Measurements from ENCODE around the gene NBAS. TPM values are rescaled to one million over a fixed set of nuclear protein-coding genes. Genes with fewer than 3 reads are reported as not detected.

Gene NBAS
- total and polyA plus RNA-seq, 10 of the 15 experiments (the other 5 are each of a cell fraction or from before 2014, with no cell fraction given) = 4.3 to 32.7 (median 20.8) TPM

GRCh38 chr2:15168116-15168515, 393.0 kb downstream of the NBAS start:
- no peaks in the 10 kb centered on the region for H3K79me2 ChIP-seq (ENCODE audit: control insufficient read depth, insufficient read depth, low read length)
- H3K9ac ChIP-seq (ENCODE audit: control insufficient read depth, insufficient read depth, low read length) = no peak overlapping the region
- RAD21 ChIA-PET (ENCODE audit: unreplicated experiment) = no interaction called here
- H3K27me3 ChIP-seq (replicated peaks in 1 of 2; ENCODE audit: control insufficient read depth in 2 of 2, insufficient read depth in 2 of 2, low read length in 1 of 2) = no peaks in the 10 kb centered on the region
- DNase-seq (ENCODE audit: low read depth, low spot score) (no peak), ATAC-seq (no peak), FAIRE-seq (no peak)
- no peak overlapping the region for H3K27ac ChIP-seq (ENCODE audit: control insufficient read depth, insufficient read depth)
- H3K9me3 ChIP-seq (replicated peaks; ENCODE audit: control insufficient read depth, insufficient read depth, low read length) = no peaks in the 10 kb centered on the region
- BruUV-seq (replicated peaks) = no TSS peak
- SMC1A ChIA-PET (ENCODE audit: uncharacterized antibody, unreplicated experiment) = no interaction called here
- H4K20me1 ChIP-seq (ENCODE audit: control insufficient read depth, insufficient read depth) = no peaks in the 10 kb centered on the region
- intact Hi-C loops (cut with micrococcal nuclease; ENCODE audit: unreplicated experiment) = no loop called here
- POLR2A ChIA-PET = no interaction called here
- 97% methylated on average over 6 of the region's 6 CpGs for WGBS (ENCODE audit: insufficient coverage, insufficient replicate concordance, low lambda C conversion rate, missing lambda C conversion rate)
- no peak overlapping the region for H2AFZ ChIP-seq (ENCODE audit: control insufficient read depth, low read depth, low read length)
- no peak overlapping the region for H3K4me3 ChIP-seq
- H3K4me1 ChIP-seq (ENCODE audit: control insufficient read depth, insufficient read depth, low read length) = no peaks in the 10 kb centered on the region
- in situ Hi-C loops (cut with MboI) = no loop called here
- H3K4me2 ChIP-seq (ENCODE audit: control insufficient read depth, insufficient read depth) = no peak overlapping the region
- CTCF ChIA-PET = no interaction called here
- H3K36me3 ChIP-seq (ENCODE audit: control insufficient read depth in 2 of 2, insufficient read depth in 2 of 2, low read length in 1 of 2) = peaks cover 0 to 2% of the 10 kb centered on the region in 2 experiments; a peak in 1 of 4 replicates
- TF ChIP-seq MYB (IDR thresholded peaks at IDR 0.05; ENCODE audit: borderline replicate concordance, low read depth, low read length) = no peak
- TF ChIP-seq TBL1XR1 (IDR thresholded peaks at IDR 0.05; ENCODE audit: low read depth, low read length) = no peak
- TF ChIP-seq, protein P1, sequence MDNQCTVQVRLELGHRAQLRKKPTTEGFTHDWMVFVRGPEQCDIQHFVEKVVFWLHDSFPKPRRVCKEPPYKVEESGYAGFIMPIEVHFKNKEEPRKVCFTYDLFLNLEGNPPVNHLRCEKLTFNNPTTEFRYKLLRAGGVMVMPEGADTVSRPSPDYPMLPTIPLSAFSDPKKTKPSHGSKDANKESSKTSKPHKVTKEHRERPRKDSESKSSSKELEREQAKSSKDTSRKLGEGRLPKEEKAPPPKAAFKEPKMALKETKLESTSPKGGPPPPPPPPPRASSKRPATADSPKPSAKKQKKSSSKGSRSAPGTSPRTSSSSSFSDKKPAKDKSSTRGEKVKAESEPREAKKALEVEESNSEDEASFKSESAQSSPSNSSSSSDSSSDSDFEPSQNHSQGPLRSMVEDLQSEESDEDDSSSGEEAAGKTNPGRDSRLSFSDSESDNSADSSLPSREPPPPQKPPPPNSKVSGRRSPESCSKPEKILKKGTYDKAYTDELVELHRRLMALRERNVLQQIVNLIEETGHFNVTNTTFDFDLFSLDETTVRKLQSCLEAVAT (IDR thresholded peaks at IDR 0.05) = no peak
- TF ChIP-seq GABPA (IDR thresholded peaks at IDR 0.05; ENCODE audit: low read depth) = no peak
- no peak for TF ChIP-seq FOXM1 (IDR thresholded peaks at IDR 0.05; ENCODE audit: low read depth, low read length)
- TF ChIP-seq, protein P2, sequence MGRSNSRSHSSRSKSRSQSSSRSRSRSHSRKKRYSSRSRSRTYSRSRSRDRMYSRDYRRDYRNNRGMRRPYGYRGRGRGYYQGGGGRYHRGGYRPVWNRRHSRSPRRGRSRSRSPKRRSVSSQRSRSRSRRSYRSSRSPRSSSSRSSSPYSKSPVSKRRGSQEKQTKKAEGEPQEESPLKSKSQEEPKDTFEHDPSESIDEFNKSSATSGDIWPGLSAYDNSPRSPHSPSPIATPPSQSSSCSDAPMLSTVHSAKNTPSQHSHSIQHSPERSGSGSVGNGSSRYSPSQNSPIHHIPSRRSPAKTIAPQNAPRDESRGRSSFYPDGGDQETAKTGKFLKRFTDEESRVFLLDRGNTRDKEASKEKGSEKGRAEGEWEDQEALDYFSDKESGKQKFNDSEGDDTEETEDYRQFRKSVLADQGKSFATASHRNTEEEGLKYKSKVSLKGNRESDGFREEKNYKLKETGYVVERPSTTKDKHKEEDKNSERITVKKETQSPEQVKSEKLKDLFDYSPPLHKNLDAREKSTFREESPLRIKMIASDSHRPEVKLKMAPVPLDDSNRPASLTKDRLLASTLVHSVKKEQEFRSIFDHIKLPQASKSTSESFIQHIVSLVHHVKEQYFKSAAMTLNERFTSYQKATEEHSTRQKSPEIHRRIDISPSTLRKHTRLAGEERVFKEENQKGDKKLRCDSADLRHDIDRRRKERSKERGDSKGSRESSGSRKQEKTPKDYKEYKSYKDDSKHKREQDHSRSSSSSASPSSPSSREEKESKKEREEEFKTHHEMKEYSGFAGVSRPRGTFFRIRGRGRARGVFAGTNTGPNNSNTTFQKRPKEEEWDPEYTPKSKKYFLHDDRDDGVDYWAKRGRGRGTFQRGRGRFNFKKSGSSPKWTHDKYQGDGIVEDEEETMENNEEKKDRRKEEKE (IDR thresholded peaks at IDR 0.05) = no peak
- TF ChIP-seq MXI1 (IDR thresholded peaks at IDR 0.05; ENCODE audit: low read depth, low read length) = no peak
- TF ChIP-seq CREB1 (IDR thresholded peaks at IDR 0.05; ENCODE audit: low read depth) = no peak
- TF ChIP-seq CEBPB (IDR thresholded peaks at IDR 0.05; ENCODE audit: borderline replicate concordance in 1 of 2, low read depth in 2 of 2, low read length in 2 of 2) = no peak
- TF ChIP-seq CREM (IDR thresholded peaks at IDR 0.05; ENCODE audit: low read depth) = no peak
- no peak for TF ChIP-seq ZNF217 (IDR thresholded peaks at IDR 0.05)
- TF ChIP-seq KDM1A (IDR thresholded peaks at IDR 0.05; ENCODE audit: borderline replicate concordance) = no peak
- no peak for TF ChIP-seq SUZ12 (IDR thresholded peaks at IDR 0.05; ENCODE audit: unreplicated experiment)
- TF ChIP-seq YY1 (IDR thresholded peaks at IDR 0.05; ENCODE audit: low read depth, low read length) = no peak
- TF ChIP-seq E2F8 (IDR thresholded peaks at IDR 0.05; ENCODE audit: low read depth, partially characterized antibody) = no peak
- no peak for TF ChIP-seq RFX5 (IDR thresholded peaks at IDR 0.05; ENCODE audit: low read depth, low read length)
- TF ChIP-seq GATAD2B (conservative IDR thresholded peaks at IDR 0.05; ENCODE audit: low read depth) = no peak

Measured in GM12878 (cell line).